GM12878 (cell line): ENCODE data around the gene XRN2. TPM values are rescaled to one million over a fixed set of nuclear protein-coding genes. Genes with fewer than 3 reads are reported as not detected.

Experiments
- CHD2 ChIP-seq: IDR thresholded peaks from 2 replicates; pipeline ENCODE4 v1.6.1; 2011; ENCODE audit warnings: low read depth, low read length, improper control_type of control experiment, borderline replicate concordance
- ESRRA ChIP-seq: IDR thresholded peaks from 2 replicates; pipeline ENCODE4 v1.6.1; 2012; ENCODE audit warnings: mild to moderate bottlenecking, low read length, improper control_type of control experiment
- NRF1 ChIP-seq: conservative IDR thresholded peaks from 2 replicates; pipeline ENCODE4 v1.6.1; 2011; ENCODE audit warnings: mild to moderate bottlenecking, low read depth, low read length, improper control_type of control experiment
- PRDM15 ChIP-seq: fragments of 450-650 bp; formaldehyde crosslinking; IDR thresholded peaks from 2 replicates; pipeline ENCODE4 v1.4.0; 2020; ENCODE audit warnings: mild to moderate bottlenecking, moderate library complexity
- polyA plus RNA-seq, 11 experiments: library from polyadenylated mRNA; depleted of rRNA in 4 of 11; unstranded in 6 of 11; stranded (reverse) in 5 of 11; fragments of >200 nt; fragmentation: Nextera tagmentation in 4 of 11; fragmentation: Illumina TruSeq in 1 of 11; extraction: Ambion mirVana in 4 of 11; extraction: Trizol in 1 of 11; gene quantifications; 1 replicate in 1 of 11; 2 replicates in 10 of 11; pipeline versions ENCODE4 v1.2.1 to v1.2.3, GENCODE V29; 2011 to 2016; ENCODE audit warnings: inconsistent platforms in 2 of 11, missing spikeins in 2 of 11, low read depth in 1 of 11
- total RNA-seq, 4 experiments: library from RNA; depleted of rRNA in 3 of 4; stranded (reverse); fragments of >200 nt in 3 of 4; fragmentation: Illumina TruSeq in 1 of 4; extraction: Trizol in 1 of 4; gene quantifications; 2 replicates each; pipeline versions ENCODE4 v1.2.1 to v1.2.3, GENCODE V29; 2013 to 2021
- TF ChIP-seq, protein P1 (sequence below): fragments of 150-350 bp; IDR thresholded peaks from 2 replicates; pipeline ENCODE4 v1.6.1; 2016; ENCODE audit warnings: low read depth, low read length

XRN2 gene
- total and polyA plus RNA-seq, 10 of the 15 experiments (the other 5 are each of a cell fraction or from before 2014, with no cell fraction given) = 59.7 to 97.8 (median 75.6) TPM

DNA sequence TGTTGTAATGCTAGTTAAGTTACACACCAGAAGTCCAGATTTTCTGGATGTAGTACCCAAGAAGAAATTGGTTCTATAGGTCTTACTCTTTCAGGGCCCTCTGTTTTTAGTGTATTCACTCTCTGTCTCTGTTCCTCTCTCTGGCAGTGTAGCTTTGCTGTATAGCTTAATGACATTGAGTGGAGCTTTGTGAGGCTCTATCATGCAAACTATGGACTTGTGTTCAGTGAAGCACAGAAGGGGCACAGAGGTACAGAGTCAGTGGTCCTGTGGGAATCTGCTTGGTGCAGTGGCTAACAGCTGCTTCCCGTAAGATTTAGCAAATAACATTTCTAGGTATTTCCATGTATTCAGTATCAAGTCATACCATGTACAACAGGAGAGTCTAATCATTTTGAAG, 68.1 kb downstream of the XRN2 start (continued):
- TF ChIP-seq, protein P1, sequence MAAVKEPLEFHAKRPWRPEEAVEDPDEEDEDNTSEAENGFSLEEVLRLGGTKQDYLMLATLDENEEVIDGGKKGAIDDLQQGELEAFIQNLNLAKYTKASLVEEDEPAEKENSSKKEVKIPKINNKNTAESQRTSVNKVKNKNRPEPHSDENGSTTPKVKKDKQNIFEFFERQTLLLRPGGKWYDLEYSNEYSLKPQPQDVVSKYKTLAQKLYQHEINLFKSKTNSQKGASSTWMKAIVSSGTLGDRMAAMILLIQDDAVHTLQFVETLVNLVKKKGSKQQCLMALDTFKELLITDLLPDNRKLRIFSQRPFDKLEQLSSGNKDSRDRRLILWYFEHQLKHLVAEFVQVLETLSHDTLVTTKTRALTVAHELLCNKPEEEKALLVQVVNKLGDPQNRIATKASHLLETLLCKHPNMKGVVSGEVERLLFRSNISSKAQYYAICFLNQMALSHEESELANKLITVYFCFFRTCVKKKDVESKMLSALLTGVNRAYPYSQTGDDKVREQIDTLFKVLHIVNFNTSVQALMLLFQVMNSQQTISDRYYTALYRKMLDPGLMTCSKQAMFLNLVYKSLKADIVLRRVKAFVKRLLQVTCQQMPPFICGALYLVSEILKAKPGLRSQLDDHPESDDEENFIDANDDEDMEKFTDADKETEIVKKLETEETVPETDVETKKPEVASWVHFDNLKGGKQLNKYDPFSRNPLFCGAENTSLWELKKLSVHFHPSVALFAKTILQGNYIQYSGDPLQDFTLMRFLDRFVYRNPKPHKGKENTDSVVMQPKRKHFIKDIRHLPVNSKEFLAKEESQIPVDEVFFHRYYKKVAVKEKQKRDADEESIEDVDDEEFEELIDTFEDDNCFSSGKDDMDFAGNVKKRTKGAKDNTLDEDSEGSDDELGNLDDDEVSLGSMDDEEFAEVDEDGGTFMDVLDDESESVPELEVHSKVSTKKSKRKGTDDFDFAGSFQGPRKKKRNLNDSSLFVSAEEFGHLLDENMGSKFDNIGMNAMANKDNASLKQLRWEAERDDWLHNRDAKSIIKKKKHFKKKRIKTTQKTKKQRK = no peak
- no peak for TF ChIP-seq ESRRA
- no peak for TF ChIP-seq PRDM15 (CRISPR knock-in tag)
- no peak for TF ChIP-seq NRF1
- TF ChIP-seq CHD2 = no peak
- TF ChIP-seq, all 136 proteins: peak for 0
